Cerebellar cortex (tissue), 1 donor: ENCODE data around the gene CHN2.

Experiments used
- DNase-seq: peaks from one replicate; pipeline ENCODE4 v3.0.0-alpha.2; 2015; ENCODE audit warnings: low spot score

Gene CHN2

GRCh38 chr7:29401769-29402168, 207.2 kb downstream of the CHN2 start:
- DNase-seq = peak; percentile 45

GRCh38 chr7:29405891-29406290, 211.3 kb downstream of the CHN2 start:
- DNase-seq = no peak

- DNase-seq = no peak
Observed at GRCh38 chr7:29406366-29406765, 211.8 kb downstream of the CHN2 start.

DNA sequence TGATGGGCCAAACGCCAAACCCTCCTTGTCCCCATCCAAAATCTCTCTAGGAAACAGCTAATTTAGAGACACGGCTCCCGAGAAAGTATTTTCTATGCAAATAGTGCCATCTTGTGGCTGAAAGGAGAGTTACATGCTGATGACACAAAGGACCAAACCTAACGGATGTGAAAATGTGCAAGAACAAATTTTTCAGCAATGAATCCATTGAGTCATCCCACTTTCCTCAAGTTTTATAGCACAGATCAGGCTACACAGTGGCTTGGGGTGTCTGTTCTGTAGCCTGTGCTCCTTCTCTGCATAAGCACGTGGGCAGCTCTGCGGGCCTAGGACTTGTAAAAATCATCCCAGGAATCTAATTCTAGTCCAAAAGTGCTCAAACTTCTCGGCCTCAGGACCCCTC, 214.3 kb downstream of the CHN2 start:
- peak; percentile 94 for DNase-seq

- DNase-seq = no peak
Observed at GRCh38 chr7:29410996-29411395, 216.4 kb downstream of the CHN2 start.

DNA sequence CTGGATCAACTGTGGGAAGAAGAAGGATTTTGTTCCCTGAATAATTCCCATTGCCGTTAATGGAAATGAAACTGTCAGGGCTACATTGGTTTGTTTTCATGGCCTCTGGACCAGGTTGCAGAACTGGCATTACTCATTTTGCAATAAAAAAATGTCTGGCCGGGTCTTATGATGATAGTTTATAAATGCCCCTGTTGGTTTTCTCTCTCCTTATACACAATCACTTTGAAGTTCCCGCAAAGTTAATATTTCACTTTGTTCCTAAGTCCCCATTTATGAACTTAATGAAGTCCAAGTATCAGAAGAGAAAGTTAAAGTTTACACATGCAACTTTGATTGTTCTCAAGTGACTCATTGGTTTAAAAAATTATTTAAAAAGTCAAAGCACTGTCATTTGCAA, 218.3 kb downstream of the CHN2 start:
- DNase-seq = no peak

- no peak for DNase-seq
Observed at GRCh38 chr7:29413626-29414136, 219.1 kb downstream of the CHN2 start.

DNA sequence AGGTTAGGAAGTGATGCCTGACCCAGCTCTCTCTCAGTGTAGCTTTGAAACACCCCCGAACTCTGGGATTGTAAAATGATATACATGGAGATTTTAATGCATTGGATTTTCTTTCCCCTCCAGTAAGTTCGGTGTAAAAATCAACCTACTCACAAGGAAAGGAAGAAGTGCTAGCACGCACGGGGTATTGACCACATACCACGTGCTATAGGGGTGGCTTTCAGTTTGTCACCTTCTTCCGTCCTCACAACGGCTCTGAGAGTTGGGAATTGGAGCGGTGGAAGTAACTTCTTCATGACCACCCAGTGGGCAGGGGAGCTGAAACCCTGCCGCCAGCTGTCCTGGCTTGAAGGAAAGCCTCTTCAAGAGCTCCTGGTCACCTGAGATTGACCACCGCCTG, 219.6 kb downstream of the CHN2 start:
- DNase-seq = no peak

DNA sequence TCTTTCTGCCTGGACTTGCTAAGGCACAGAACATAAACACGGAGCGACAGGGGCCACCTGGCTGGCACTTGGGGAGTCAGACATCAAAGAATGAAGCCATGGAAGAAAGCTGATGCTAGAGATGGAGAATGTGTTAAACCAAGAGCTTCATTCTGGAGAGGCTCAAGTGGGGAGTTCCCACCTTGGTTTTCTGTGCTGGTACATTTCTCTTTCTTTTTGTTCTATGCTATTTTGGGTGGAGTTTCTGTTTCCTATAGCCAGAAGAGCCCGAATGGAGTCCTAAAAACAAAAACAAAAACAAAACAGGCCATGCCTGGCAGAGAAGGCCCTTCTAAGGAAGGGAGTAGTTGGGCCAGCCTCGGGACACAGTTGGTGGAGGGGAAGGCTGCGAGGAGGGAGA, 220.6 kb downstream of the CHN2 start:
- no peak for DNase-seq

GRCh38 chr7:29416276-29416937, 221.8 kb downstream of the CHN2 start:
- DNase-seq = no peak

GRCh38 chr7:29416938-29417305, 222.3 kb downstream of the CHN2 start:
- DNase-seq = peak; percentile 59

- no peak for DNase-seq
Observed at GRCh38 chr7:29418056-29418455, 223.5 kb downstream of the CHN2 start.

- no peak for DNase-seq
Observed at GRCh38 chr7:29418651-29419050, 224.1 kb downstream of the CHN2 start.

DNA sequence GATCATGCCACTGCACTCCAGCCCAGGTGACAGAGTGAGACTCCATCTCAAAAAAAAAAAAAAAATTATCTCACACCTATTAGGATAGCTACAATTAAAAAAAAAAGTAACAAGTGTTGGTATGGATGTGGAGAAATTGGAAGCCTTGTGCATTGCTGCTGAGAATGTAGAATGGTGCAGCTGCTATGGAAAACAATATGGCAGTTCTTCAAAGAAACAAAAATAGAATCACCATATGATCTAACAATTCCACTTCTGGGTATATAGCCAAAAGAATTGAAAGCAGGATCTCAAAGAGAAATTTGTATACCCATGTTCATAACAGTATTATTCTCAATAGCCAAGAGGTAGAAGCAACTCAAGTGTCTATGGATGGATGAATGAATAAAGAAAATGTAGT, 225.4 kb downstream of the CHN2 start:
- DNase-seq = no peak

- no peak for DNase-seq
Observed at GRCh38 chr7:29421010-29421956, 226.7 kb downstream of the CHN2 start.

GRCh38 chr7:29422829-29423228, 228.3 kb downstream of the CHN2 start:
- DNase-seq = no peak

- no peak for DNase-seq
Observed at GRCh38 chr7:29424295-29424983, 229.9 kb downstream of the CHN2 start.

- DNase-seq = no peak
Observed at GRCh38 chr7:29424984-29425309, 230.4 kb downstream of the CHN2 start.

GRCh38 chr7:29426587-29426986, 232.0 kb downstream of the CHN2 start:
- DNase-seq = no peak

GRCh38 chr7:29429401-29429800, 234.8 kb downstream of the CHN2 start:
- DNase-seq = no peak

GRCh38 chr7:29430279-29430949, 235.8 kb downstream of the CHN2 start:
- DNase-seq = no peak

DNA sequence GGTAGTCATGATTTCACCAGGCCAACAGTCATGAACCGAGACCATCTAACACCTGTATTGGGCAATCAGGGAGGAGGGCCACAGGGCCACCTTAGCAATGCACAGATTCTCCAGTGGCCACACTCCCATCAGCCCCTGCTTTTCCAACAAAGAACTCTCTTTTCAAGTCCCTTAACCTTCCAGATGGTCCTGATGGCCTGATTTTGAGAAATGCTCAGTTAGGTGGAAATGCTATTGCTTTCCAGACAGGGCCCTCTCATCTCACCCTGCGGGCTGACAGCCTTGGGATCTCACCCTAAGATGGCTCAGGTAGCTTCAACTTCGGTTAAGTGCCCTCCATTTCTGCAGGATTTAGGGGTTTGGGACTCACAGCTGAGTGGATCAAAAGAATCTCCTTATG, 237.1 kb downstream of the CHN2 start:
- DNase-seq = peak; percentile 65
